GM19035 (cell line): Measurements from ENCODE around the gene NLRC5.

ENCODE experiments used
- ATAC-seq: cut with Tn5 transposase; IDR thresholded peaks from one replicate; pipeline ENCODE4 v1.9.1; 2021; ENCODE audit not compliant: unreplicated experiment

The NLRC5 gene

DNA sequence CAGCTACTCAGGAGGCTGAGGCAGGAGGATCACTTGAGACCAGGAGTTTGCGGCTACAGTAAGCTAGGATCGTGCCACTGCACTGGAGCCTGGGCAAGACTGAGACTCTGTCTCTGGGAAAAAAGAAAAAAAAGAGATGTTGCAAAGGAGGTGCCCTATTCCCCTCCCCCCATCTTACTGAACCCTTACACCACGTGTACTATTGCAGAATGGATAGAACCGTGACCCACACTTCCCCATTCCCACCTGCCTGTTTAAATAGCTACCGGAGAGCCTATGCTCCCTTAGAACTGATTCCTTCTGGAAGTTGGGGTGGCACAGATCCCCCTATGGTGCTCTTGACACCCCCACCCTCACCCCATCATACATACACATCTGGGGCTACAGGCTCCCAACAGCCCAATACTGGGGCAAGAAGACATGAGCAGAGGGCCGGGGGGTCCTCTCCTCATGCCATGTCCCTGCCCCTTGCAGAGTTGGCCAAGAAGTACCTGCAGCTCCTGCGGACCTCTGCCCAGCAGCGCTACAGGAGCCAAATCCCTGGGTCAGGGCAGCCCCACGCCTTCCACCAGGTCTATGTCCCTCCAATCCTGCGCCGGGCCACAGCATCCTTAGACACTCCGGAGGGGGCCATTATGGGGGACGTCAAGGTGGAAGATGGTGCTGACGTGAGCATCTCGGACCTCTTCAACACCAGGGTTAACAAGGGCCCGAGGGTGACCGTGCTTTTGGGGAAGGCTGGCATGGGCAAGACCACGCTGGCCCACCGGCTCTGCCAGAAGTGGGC, 35.7 kb downstream of the NLRC5 start:
- ATAC-seq = no peak

- ATAC-seq = no peak
Observed at GRCh38 chr16:57025941-57026777, 36.8 kb downstream of the NLRC5 start.

DNA sequence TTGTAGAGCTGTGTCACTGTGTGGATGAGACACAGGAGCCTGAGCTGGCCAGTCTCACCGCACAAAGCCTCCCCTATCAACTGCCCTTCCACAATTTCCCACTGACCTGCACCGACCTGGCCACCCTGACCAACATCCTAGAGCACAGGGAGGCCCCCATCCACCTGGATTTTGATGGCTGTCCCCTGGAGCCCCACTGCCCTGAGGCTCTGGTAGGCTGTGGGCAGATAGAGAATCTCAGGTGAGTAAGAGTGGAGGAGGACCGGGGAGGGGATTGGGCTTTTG, 37.4 kb downstream of the NLRC5 start:
- no peak for ATAC-seq

GRCh38 chr16:57027067-57027466, 37.7 kb downstream of the NLRC5 start:
- no peak for ATAC-seq

DNA sequence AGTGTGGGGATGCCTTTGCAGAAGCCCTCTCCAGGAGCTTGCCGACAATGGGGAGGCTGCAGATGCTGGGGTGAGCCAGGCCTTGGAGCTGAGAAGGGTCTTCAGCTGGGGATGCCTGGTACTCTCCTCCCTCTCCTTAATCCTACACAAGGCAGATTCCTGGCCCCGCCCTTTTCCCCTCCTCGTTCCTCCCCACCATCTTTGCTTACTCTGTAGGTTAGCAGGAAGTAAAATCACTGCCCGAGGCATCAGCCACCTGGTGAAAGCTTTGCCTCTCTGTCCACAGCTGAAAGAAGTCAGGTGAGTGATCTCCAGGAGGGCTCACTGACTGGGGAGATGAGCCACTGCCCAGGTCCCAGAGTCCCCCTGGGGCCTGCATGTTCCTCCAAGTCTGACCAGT, 38.7 kb downstream of the NLRC5 start:
- no peak for ATAC-seq

DNA sequence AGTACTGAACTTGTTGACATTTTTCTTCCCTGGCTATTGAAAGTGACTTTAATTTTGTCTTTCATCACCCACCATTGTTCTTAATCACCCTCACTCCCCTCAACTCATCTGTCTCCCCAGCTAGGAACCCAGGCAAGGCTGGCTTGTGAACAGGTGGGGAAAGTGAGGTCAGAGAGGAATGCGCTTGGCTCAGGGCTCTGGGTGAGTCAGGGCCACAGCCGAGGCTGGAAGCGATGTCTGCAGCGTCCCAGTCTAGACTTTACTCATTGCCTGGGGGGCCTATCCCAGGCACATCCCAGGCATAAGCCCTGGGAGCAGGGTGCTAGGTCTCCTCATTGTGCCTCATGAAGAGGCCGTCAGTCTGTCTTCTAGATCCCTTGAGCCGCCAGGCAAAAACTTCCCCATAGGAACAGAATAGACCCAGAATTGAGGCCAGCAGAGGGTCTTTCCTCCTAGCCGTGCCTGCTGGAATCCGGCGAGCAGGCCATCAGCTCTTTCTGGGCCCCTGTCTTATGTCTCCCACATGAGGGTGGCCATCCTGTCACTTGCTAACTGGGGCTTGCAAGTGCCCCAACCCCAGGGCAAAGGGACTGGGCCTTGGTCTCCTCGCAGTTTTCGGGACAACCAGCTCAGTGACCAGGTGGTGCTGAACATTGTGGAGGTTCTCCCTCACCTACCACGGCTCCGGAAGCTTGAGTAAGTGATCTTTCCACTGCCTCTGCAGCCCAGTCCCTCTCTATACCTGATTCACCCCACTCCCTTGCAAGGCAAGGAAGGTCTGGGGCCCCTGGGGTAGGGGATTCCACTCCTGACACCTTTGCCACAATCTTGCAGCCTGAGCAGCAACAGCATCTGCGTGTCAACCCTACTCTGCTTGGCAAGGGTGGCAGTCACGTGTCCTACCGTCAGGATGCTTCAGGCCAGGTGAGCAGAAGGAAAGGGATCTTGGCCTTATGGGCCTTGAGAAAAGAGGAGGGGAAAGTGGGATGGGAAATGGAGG, 40.1 kb downstream of the NLRC5 start:
- no peak for ATAC-seq

GRCh38 chr16:57030346-57030902, 41.1 kb downstream of the NLRC5 start:
- no peak for ATAC-seq

DNA sequence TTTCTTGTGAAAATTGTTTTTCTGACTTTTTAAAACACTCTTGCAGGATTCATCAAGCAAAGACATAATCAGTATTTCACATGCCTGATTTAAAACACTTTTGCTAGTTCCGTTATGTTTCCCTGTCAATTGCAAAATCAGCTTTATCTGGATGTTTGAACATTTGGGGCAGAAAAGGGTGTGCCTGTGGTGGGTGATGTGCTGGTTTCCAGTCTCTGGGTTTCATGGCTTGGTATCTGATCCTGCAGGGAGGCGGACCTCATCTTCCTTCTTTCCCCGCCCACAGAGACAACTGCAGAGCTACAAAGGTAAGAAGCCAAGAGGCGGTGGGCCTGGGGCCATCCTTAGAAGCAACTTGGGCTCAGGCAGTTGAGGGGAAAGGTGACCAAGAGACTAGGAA, 41.8 kb downstream of the NLRC5 start:
- ATAC-seq = no peak

GRCh38 chr16:57032346-57032745, 43.0 kb downstream of the NLRC5 start:
- ATAC-seq = no peak

GRCh38 chr16:57032931-57033330, 43.6 kb downstream of the NLRC5 start:
- ATAC-seq = no peak

DNA sequence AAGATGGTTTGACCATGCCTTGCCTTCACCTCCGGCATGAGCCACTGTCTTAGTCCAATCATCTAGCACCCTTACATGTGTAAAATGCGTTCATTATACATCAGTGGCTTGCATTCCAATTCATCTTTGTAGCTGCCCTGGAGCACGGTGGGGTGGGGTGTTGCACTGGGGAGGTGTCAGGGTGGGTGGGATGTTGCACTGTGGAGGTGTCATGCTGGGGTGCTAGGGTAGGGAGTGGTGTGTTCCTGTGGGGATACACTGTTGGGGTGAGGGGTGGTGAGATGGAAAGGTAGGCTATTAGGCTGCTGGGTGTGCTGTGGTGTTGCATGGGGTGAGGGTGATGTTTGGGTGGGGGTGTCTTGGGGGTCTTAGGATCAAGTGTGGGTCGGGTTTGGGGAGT, 47.0 kb downstream of the NLRC5 start:
- ATAC-seq = no peak

DNA sequence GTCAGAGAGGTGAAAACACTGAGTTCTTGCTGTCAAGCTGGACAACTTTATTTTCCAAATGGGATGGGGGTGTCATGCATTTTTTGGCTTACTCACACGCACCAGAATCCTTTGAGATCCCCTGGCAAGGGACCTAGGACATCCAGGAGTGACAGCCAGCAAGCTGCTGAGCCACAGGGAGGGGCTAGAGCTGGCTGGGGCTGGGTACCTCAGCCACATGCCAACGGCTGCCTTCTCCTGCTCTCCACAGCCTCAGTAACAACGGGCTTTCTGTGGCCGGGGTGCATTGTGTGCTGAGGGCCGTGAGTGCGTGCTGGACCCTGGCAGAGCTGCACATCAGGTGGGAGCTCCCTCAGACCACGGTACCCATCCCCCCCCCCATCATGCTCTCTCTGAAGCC, 47.6 kb downstream of the NLRC5 start:
- no peak for ATAC-seq

DNA sequence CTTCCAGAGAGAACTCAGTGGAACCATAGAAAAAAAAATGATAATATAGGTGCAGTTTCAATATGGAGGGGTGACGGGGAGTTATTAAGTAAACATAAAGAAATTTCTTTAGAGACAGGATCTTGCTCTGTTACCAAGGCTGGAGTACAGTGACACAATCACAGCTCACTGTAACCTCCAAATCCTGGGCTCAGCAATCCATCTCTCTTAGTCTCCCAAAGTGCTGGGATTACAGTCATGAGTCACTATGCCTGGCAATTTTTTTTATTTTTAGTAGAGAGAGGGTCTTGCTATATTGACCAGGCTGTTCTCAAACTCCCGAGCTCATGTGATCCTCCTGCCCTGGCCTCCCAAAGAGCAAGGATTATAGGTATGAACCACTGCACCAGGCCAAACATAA, 48.8 kb downstream of the NLRC5 start:
- ATAC-seq = no peak

DNA sequence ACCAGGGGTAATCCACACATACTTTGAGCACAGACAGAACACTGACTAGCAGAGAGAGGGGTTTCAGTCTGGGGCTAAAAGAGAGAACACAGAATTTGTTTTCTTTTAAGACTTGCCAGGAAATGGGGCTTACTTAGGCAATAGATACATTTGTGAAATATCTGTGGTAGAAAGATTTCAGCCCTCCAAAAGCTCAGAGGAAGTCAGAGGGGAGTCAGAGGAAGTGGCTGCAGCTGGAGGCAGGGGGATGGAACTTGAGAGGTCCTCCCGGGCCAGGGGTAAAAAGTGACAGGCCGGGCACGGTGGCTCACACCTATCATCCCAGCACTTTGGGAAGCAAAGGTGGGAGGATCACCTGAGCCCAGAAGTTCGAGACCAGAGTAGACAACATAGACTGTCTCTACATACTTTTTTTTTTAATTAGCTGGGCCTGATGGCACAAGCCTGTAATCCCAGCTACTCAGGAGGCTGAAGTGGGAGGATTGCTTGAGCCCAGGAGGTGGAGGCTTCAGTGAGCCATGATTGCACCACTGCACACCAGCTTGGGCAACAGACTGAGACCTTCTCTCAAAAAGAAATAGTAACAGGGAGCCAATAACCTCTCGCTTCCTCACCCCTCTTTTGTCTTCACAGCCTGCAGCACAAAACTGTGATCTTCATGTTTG, 49.9 kb downstream of the NLRC5 start:
- no peak for ATAC-seq

DNA sequence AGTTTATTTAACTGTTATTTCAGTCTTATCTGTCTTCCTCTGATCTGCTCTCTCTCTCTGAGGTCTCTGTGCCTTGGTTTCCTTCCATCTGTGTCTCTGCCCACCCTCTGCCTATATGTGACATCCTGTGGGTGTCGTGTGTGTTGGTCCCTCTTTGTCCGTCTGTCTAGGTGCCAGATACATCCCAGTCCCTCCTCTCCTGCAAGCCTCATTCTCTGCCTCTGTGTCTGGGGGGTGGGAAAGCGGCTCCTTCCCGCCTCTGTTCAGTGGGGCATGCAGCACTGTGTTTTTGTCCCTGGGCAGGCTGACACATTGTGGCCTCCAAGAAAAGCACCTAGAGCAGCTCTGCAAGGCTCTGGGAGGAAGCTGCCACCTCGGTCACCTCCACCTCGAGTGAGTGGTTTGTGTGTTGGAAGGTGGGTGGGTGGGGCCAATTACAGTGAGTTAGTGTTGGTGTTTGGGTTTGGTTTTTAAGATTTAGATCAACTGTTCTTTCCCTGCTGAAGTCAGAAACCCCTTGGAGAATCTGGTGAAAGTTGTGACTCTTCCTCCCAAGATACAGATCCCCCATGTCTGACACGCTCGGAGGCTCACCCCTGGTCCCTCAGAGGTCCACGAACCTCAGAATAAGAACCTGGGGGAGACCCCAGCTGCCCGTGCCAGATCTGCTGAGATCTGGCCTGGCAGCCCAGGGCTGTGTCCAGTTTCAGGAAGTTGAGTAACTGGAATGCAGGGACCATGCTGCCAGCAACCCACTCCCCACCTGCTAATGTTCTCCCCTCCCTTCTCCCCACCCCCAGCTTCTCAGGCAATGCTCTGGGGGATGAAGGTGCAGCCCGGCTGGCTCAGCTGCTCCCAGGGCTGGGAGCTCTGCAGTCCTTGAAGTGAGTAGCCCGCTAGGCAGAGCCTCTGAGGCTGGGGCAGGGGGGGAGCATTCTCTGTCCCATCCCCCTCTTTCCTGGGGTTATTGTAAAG, 52.1 kb downstream of the NLRC5 start:
- peak; percentile 28 for ATAC-seq

- ATAC-seq = peak; percentile 58
Observed at GRCh38 chr16:57042157-57043111, 53.1 kb downstream of the NLRC5 start.

- no peak for ATAC-seq
Observed at GRCh38 chr16:57043248-57043647, 53.9 kb downstream of the NLRC5 start.
